SK-N-SH treated with all-trans-retinoic acid at 6 μM for 48 hours (cell line): ENCODE data around the gene FOXP3.

Experiments
- ATAC-seq: fragments of 200-7000 bp; cut with Tn5 transposase; 3 replicates; pipeline ENCODE4 v1.9.1; 2020; ENCODE audit warnings: mild to moderate bottlenecking, moderate library complexity
- ARNTL ChIP-seq: fragments of 450-650 bp; formaldehyde crosslinking; IDR thresholded peaks from 2 replicates; pipeline ENCODE4 v1.5.0; 2020; ENCODE audit warnings: low read depth, mild to moderate bottlenecking, moderate library complexity, borderline replicate concordance
- BACH2 ChIP-seq: fragments of 250-450 bp; sonication (Bioruptor Pico); IDR thresholded peaks from 2 replicates; pipeline ENCODE4 v1.9.0; 2021; ENCODE audit warnings: mild to moderate bottlenecking, borderline replicate concordance
- CSDC2 ChIP-seq: fragments of 250-450 bp; sonication (Bioruptor Pico); IDR thresholded peaks from 2 replicates; pipeline ENCODE4 v1.5.0; 2020; ENCODE audit warnings: mild to moderate bottlenecking, moderate library complexity
- ESRRG ChIP-seq: fragments of 250-450 bp; sonication (Bioruptor Pico); IDR thresholded peaks from 2 replicates; pipeline ENCODE4 v1.6.1; 2021; ENCODE audit warnings: mild to moderate bottlenecking
- GLIS3 ChIP-seq: fragments of 250-450 bp; sonication (Bioruptor Pico); IDR thresholded peaks from 2 replicates; pipeline ENCODE4 v1.5.0; 2020; ENCODE audit warnings: mild to moderate bottlenecking, moderate library complexity
- ISL1 ChIP-seq: fragments of 250-450 bp; sonication (Bioruptor Pico); IDR thresholded peaks from 2 replicates; pipeline ENCODE4 v2.1.2; 2022; ENCODE audit warnings: mild to moderate bottlenecking, moderate library complexity
- OSR1 ChIP-seq: fragments of 250-450 bp; sonication (Bioruptor Pico); IDR thresholded peaks from 2 replicates; pipeline ENCODE4 v1.8.0; 2022; ENCODE audit warnings: moderate library complexity, mild to moderate bottlenecking, inconsistent platforms
- PATZ1 ChIP-seq: fragments of 250-450 bp; sonication (Bioruptor Pico); IDR thresholded peaks from 2 replicates; pipeline ENCODE4 v1.8.0; 2020; ENCODE audit warnings: mild to moderate bottlenecking, moderate library complexity, borderline replicate concordance
- PPARA ChIP-seq: fragments of 250-450 bp; sonication (Bioruptor Pico); IDR thresholded peaks from 2 replicates; pipeline ENCODE4 v1.5.0; 2020; ENCODE audit warnings: mild to moderate bottlenecking, borderline replicate concordance
- RARB ChIP-seq: fragments of 250-450 bp; sonication (Bioruptor Pico); IDR thresholded peaks from 2 replicates; pipeline ENCODE4 v1.8.0; 2021; ENCODE audit warnings: mild to moderate bottlenecking, moderate library complexity
- SNAI2 ChIP-seq: fragments of 250-450 bp; sonication (Bioruptor Pico); IDR thresholded peaks from 2 replicates; pipeline ENCODE4 v1.5.0; 2020; ENCODE audit warnings: mild to moderate bottlenecking, moderate library complexity
- TCF4 ChIP-seq: fragments of 250-450 bp; sonication (Bioruptor Pico); IDR thresholded peaks from 2 replicates; pipeline ENCODE4 v1.8.0; 2021; ENCODE audit warnings: mild to moderate bottlenecking, moderate library complexity, borderline replicate concordance
- TOX ChIP-seq: fragments of 250-450 bp; sonication (Bioruptor Pico); IDR thresholded peaks from 2 replicates; pipeline ENCODE4 v1.8.0; 2021; ENCODE audit warnings: mild to moderate bottlenecking, moderate library complexity, borderline replicate concordance
- ZC3H10 ChIP-seq: fragments of 250-450 bp; sonication (Bioruptor Pico); IDR thresholded peaks from 2 replicates; pipeline ENCODE4 v1.5.1; 2021; ENCODE audit warnings: mild to moderate bottlenecking, moderate library complexity
- ZFP3 ChIP-seq: fragments of 250-450 bp; sonication (Bioruptor Pico); IDR thresholded peaks from 2 replicates; pipeline ENCODE4 v1.5.0; 2020; ENCODE audit warnings: mild to moderate bottlenecking, moderate library complexity
- ZFP30 ChIP-seq: fragments of 450-650 bp; formaldehyde crosslinking; IDR thresholded peaks from 2 replicates; pipeline ENCODE4 v1.5.0; 2022; ENCODE audit warnings: mild to moderate bottlenecking, moderate library complexity
- ZNF565 ChIP-seq: fragments of 450-650 bp; formaldehyde crosslinking; conservative IDR thresholded peaks from 2 replicates; pipeline ENCODE4 v1.5.0; 2020; ENCODE audit warnings: low read depth, mild to moderate bottlenecking, moderate library complexity
- ZNF70 ChIP-seq: fragments of 450-650 bp; formaldehyde crosslinking; IDR thresholded peaks from 2 replicates; pipeline ENCODE4 v1.5.0; 2020; ENCODE audit warnings: mild to moderate bottlenecking, moderate library complexity
- ZNF8 ChIP-seq: fragments of 450-650 bp; formaldehyde crosslinking; IDR thresholded peaks from 2 replicates; pipeline ENCODE4 v1.5.0; 2020; ENCODE audit warnings: mild to moderate bottlenecking, moderate library complexity
- TF ChIP-seq, protein P1 (sequence below): fragments of 250-450 bp; sonication (Bioruptor Pico); IDR thresholded peaks from 2 replicates; pipeline ENCODE4 v1.8.0; 2021; ENCODE audit warnings: low read depth, mild to moderate bottlenecking, moderate library complexity, borderline replicate concordance
- TF ChIP-seq, protein P2 (sequence below): fragments of 250-450 bp; sonication (Bioruptor Pico); IDR thresholded peaks from 2 replicates; pipeline ENCODE4 v1.5.0; 2020; ENCODE audit warnings: mild to moderate bottlenecking, moderate library complexity
- TF ChIP-seq, protein P3 (sequence below): fragments of 250-450 bp; sonication (Bioruptor Pico); IDR thresholded peaks from 2 replicates; pipeline ENCODE4 v1.5.1; 2021; ENCODE audit warnings: mild to moderate bottlenecking, moderate library complexity

Gene FOXP3, protein sequence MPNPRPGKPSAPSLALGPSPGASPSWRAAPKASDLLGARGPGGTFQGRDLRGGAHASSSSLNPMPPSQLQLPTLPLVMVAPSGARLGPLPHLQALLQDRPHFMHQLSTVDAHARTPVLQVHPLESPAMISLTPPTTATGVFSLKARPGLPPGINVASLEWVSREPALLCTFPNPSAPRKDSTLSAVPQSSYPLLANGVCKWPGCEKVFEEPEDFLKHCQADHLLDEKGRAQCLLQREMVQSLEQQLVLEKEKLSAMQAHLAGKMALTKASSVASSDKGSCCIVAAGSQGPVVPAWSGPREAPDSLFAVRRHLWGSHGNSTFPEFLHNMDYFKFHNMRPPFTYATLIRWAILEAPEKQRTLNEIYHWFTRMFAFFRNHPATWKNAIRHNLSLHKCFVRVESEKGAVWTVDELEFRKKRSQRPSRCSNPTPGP

DNA sequence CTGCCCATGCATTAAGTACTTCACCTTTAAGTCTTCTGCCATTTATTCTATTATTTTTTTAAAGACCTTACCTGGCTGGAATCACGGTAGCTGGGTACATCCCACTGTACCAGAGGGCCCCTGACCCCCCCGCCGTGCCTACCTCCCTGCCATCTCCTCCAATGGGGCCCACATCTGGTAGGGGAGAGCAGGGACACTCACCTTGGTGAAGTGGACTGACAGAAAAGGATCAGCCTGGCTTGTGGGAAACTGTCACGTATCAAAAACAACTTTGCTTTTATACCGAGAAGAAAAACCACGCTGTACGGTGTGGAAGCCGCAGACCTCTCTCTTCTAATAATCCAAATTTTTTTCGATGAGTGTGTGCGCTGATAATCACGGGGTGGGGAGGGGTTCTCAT is at the start of gene FOXP3:
Gene FOXP3, minus strand, starts transcription at position 251 of the 400 bp plus-strand sequence. CDS start 6,205 bp downstream, outside the sequence.
- no peak for ATAC-seq
- TF ChIP-seq PPARA (CRISPR knock-in tag): no peak
- no peak for TF ChIP-seq GLIS3 (CRISPR knock-in tag)
- TF ChIP-seq ZNF565: no peak

GRCh38 chrX:49312176-49312575 is 47.7 kb upstream of the FOXP3 start:
- ATAC-seq: no peak
- TF ChIP-seq ZC3H10 (no peak), ARNTL (CRISPR knock-in tag) (no peak), ZFP30 (CRISPR knock-in tag) (no peak), ESRRG (CRISPR knock-in tag) (no peak), ZNF8 (CRISPR knock-in tag) (no peak), ISL1 (no peak), GLIS3 (CRISPR knock-in tag) (no peak), ZNF565 (no peak), ZNF70 (CRISPR knock-in tag) (no peak), TOX (CRISPR knock-in tag) (no peak)
- TF ChIP-seq, protein P1, sequence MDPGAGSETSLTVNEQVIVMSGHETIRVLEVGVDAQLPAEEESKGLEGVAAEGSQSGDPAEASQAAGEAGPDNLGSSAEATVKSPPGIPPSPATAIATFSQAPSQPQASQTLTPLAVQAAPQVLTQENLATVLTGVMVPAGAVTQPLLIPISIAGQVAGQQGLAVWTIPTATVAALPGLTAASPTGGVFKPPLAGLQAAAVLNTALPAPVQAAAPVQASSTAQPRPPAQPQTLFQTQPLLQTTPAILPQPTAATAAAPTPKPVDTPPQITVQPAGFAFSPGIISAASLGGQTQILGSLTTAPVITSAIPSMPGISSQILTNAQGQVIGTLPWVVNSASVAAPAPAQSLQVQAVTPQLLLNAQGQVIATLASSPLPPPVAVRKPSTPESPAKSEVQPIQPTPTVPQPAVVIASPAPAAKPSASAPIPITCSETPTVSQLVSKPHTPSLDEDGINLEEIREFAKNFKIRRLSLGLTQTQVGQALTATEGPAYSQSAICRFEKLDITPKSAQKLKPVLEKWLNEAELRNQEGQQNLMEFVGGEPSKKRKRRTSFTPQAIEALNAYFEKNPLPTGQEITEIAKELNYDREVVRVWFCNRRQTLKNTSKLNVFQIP (CRISPR knock-in tag): no peak

DNA sequence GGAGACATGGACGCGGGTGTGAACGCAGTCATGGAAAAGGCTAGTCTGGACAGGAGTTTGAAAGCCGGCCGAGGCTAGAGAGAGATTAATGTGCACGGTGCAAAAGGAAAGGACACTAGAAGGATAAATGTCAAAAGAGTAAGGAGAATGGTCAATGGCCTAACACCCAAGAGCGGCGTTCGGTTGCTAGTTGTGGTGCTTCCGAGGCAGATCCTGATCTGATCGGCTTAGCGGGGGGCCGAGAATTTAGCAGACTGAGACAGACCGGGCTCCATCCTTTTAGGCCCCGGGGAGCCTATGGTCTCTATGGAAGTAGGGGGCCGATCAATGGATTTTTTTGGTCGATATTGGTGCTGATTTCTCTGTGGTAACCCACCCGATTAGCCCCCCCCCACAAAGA is 45.9 kb upstream of the FOXP3 start:
- TF ChIP-seq GLIS3 (CRISPR knock-in tag): no peak
- no peak for TF ChIP-seq ISL1
- TF ChIP-seq, protein P1 (CRISPR knock-in tag): no peak
- TF ChIP-seq BACH2 (CRISPR knock-in tag): no peak
- no peak for TF ChIP-seq ZNF70 (CRISPR knock-in tag)
- no peak for TF ChIP-seq ZFP3 (CRISPR knock-in tag)
- TF ChIP-seq, protein P2, sequence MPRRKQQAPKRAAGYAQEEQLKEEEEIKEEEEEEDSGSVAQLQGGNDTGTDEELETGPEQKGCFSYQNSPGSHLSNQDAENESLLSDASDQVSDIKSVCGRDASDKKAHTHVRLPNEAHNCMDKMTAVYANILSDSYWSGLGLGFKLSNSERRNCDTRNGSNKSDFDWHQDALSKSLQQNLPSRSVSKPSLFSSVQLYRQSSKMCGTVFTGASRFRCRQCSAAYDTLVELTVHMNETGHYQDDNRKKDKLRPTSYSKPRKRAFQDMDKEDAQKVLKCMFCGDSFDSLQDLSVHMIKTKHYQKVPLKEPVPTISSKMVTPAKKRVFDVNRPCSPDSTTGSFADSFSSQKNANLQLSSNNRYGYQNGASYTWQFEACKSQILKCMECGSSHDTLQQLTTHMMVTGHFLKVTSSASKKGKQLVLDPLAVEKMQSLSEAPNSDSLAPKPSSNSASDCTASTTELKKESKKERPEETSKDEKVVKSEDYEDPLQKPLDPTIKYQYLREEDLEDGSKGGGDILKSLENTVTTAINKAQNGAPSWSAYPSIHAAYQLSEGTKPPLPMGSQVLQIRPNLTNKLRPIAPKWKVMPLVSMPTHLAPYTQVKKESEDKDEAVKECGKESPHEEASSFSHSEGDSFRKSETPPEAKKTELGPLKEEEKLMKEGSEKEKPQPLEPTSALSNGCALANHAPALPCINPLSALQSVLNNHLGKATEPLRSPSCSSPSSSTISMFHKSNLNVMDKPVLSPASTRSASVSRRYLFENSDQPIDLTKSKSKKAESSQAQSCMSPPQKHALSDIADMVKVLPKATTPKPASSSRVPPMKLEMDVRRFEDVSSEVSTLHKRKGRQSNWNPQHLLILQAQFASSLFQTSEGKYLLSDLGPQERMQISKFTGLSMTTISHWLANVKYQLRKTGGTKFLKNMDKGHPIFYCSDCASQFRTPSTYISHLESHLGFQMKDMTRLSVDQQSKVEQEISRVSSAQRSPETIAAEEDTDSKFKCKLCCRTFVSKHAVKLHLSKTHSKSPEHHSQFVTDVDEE (CRISPR knock-in tag): no peak
- TF ChIP-seq RARB (CRISPR knock-in tag): no peak
- no peak for TF ChIP-seq PPARA (CRISPR knock-in tag)
- TF ChIP-seq PATZ1 (CRISPR knock-in tag): no peak
- TF ChIP-seq, protein P3, sequence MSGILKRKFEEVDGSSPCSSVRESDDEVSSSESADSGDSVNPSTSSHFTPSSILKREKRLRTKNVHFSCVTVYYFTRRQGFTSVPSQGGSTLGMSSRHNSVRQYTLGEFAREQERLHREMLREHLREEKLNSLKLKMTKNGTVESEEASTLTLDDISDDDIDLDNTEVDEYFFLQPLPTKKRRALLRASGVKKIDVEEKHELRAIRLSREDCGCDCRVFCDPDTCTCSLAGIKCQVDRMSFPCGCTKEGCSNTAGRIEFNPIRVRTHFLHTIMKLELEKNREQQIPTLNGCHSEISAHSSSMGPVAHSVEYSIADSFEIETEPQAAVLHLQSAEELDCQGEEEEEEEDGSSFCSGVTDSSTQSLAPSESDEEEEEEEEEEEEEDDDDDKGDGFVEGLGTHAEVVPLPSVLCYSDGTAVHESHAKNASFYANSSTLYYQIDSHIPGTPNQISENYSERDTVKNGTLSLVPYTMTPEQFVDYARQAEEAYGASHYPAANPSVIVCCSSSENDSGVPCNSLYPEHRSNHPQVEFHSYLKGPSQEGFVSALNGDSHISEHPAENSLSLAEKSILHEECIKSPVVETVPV (CRISPR knock-in tag): no peak
- TF ChIP-seq ARNTL (CRISPR knock-in tag): no peak
- TF ChIP-seq SNAI2: no peak
- no peak for TF ChIP-seq TOX (CRISPR knock-in tag)
- TF ChIP-seq ESRRG (CRISPR knock-in tag): no peak
- no peak for TF ChIP-seq CSDC2 (CRISPR knock-in tag)
- TF ChIP-seq ZNF565: no peak
- TF ChIP-seq ZC3H10: no peak
- no peak for TF ChIP-seq OSR1 (CRISPR knock-in tag)
- no peak for TF ChIP-seq TCF4 (CRISPR knock-in tag)
- ATAC-seq: no peak
